GM21423 (cell line): ENCODE results near the gene UGT1A10.

Experiments
- ATAC-seq: cut with Tn5 transposase; IDR thresholded peaks from one replicate; pipeline ENCODE4 v1.9.1; 2021; ENCODE audit warnings: mild to moderate bottlenecking, moderate library complexity; ENCODE audit not compliant: unreplicated experiment

UGT1A10 gene

GRCh38 chr2:233768076-233768475 is 131.8 kb downstream of the UGT1A10 start:
- no peak for ATAC-seq

GRCh38 chr2:233769260-233769659 is 133.0 kb downstream of the UGT1A10 start:
- ATAC-seq: no peak

DNA sequence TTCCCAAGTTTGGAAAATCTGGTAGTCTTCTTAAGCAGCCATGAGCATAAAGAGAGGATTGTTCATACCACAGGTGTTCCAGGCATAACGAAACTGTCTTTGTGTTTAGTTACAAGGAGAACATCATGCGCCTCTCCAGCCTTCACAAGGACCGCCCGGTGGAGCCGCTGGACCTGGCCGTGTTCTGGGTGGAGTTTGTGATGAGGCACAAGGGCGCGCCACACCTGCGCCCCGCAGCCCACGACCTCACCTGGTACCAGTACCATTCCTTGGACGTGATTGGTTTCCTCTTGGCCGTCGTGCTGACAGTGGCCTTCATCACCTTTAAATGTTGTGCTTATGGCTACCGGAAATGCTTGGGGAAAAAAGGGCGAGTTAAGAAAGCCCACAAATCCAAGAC is 135.9 kb downstream of the UGT1A10 start:
- ATAC-seq: no peak

DNA sequence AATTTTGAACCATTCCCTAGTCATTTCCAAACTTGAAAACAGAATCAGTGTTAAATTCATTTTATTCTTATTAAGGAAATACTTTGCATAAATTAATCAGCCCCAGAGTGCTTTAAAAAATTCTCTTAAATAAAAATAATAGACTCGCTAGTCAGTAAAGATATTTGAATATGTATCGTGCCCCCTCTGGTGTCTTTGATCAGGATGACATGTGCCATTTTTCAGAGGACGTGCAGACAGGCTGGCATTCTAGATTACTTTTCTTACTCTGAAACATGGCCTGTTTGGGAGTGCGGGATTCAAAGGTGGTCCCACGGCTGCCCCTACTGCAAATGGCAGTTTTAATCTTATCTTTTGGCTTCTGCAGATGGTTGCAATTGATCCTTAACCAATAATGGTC is 136.3 kb downstream of the UGT1A10 start:
- no peak for ATAC-seq

GRCh38 chr2:233773854-233774253 is 137.6 kb downstream of the UGT1A10 start:
- no peak for ATAC-seq

DNA sequence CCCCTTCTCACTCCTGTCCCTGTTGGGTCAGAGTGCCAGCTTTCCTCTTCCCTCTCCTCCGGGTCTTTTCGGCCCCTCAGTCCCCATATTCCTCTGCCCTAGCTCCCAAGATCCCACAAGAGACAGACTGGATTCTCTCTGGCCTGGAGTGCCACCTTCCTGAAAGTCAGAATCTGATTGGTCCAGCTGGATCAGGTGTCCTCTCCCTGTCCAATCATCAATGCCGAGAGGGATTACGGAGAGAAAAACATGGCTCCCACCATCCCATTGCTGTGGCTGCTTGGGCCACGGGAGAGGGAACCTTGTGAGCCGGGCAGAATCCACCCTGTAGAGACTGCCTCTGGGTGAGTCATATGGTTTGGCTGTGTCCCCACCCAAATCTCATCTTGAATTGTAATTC is 139.2 kb downstream of the UGT1A10 start:
- ATAC-seq: no peak

- ATAC-seq: no peak
Measured at GRCh38 chr2:233778030-233778429, 141.8 kb downstream of the UGT1A10 start, which contains the start of gene MROH2A. Gene MROH2A (plus strand): TSS chr2:233778330. CDS start chr2:233779359, 1,029 bp downstream.

GRCh38 chr2:233779722-233780121 is 143.5 kb downstream of the UGT1A10 start:
- ATAC-seq: no peak

DNA sequence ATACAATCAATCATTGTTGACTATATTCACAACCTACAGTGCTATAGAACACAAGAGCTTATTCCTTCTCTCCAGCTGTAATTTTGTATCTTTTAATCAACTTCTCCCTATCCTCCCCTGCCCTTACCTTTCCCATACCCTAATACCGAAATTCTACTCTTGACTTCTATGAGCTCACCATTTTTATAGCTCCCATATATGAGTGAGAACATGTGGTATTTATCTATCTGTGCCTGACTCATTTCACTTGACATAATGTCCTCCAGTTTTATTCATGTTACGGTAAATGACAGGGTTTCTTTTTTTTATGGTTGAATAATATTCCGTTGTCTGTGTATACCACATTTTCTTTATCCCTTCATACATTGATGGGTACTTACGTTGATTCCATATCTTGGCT is 144.5 kb downstream of the UGT1A10 start:
- ATAC-seq: no peak

GRCh38 chr2:233789554-233789953 is 153.3 kb downstream of the UGT1A10 start:
- ATAC-seq: no peak

GRCh38 chr2:233791151-233791882 is 155.1 kb downstream of the UGT1A10 start:
- no peak for ATAC-seq

DNA sequence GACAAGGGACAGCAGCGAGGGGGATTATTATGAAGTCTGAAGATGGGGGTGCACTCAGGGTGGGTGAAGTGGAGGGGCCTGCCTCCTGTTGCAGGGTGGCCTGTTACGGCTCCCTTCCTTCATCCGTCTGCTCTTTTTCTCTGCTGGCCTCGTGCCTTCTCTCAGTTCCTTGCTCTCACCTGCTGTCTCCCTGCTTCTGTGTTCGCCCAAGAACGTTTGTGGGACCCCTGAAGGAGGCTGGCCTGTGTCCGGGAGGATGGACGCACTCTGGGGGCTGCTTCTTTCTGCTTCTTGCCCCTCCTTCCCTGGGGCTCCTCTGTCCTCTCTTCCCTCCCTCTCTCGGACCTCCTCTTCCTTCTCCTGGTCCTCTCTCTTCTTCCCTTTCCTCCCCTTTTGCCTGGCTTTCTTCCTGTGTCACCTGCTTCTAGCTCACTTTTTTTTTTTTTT is 155.7 kb downstream of the UGT1A10 start:
- no peak for ATAC-seq

DNA sequence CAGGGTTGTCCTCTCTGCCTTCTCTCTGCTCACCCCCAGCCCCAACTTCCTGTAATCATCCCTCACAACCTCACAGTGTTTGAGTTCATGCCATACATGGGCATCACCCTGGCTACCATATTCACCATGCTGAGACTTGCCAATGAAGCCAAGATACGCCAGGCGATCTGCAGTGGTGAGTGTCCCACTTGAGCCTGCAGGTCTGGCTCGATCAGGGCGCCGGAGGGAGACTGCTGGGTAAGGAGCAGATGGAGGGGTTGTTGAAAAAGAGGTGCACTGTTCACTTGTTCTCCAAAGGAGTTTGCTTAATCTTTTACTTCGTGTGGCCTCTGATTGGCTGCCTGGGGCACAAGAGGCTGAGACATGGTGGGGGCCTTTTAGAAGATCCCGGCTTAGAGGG is 156.5 kb downstream of the UGT1A10 start:
- ATAC-seq: no peak

GRCh38 chr2:233793465-233794127 is 157.3 kb downstream of the UGT1A10 start:
- ATAC-seq: no peak

DNA sequence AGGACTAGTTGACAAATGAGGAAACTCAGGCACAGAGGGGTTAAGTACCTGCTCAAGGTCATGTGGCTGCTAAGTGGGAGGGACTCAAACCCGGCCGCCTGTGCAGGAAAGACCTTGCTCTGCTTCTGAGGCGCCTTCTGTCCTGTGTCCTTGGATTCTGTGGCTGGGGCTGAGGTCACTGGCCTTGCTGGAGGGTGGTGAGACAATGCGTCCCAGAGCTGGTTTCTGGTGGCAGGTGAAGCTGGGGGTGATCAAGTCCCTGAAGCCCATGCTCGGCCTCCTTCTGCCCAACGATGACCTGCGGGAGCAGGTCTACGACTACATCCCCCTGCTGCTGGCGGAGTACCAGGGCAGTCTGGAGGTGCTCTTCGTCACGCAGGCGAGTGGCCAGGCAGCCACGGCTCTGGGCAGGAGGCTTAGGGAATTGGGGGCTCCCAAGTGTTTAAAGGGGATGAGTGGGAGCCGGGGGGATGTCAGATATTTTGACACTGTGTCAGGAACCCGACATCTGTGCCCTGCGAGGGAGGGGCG is 157.9 kb downstream of the UGT1A10 start:
- no peak for ATAC-seq

GRCh38 chr2:233795735-233796171 is 159.5 kb downstream of the UGT1A10 start:
- ATAC-seq: no peak

DNA sequence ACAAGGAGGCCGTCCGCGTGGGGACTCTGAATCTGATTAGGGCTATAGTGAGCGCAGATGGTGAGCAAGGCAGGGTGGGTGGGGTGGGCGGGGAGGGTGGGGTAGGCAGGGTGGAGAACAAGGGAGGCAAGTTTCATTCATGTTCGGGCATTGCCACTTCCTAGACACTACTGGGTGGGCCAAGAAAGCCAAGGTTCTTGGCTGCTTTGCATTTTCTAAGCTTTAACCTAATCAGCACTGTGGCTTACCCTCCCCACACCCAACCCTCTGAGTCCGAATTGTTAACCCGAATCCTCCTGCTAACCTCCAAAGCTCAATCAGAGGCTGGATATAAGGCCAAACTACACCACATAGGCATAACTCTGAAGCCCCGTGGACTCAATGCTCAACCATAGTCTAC is 160.0 kb downstream of the UGT1A10 start:
- ATAC-seq: no peak

DNA sequence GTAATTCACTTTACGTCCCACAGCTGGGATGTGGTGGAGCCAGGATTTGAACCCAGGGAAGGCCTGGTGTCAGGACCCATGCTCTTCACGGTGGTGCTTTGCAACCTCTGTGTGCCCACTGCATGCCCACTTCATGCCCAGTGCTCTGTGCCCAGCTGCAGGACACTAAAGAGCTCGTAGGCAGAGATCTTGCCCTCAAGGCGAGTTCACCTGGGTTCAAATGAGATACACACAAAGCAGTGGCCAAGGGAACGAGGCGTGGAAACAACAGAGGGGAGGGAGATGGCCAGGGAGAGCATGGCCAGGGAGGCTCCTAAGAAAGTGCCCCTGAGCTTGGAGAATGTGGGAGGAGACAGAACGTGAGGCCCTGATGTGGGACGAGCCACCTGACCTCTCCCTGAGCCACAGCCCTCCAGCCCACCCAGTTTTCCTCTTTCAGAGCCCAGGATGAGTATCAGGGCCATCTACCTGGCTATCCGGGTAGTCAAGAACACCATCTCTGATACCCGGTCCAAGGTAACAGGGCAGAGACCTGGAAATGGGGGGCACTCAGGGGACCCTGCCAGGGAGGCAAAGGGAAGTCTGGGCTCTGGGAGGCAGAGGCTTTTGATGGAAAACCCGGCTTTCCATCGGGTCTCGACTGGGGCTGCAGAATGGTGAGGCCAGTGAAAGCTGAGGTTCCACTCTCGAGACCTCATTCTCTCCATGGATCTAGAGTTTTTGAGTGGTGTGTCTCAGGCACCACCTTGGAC is 162.3 kb downstream of the UGT1A10 start:
- no peak for ATAC-seq

DNA sequence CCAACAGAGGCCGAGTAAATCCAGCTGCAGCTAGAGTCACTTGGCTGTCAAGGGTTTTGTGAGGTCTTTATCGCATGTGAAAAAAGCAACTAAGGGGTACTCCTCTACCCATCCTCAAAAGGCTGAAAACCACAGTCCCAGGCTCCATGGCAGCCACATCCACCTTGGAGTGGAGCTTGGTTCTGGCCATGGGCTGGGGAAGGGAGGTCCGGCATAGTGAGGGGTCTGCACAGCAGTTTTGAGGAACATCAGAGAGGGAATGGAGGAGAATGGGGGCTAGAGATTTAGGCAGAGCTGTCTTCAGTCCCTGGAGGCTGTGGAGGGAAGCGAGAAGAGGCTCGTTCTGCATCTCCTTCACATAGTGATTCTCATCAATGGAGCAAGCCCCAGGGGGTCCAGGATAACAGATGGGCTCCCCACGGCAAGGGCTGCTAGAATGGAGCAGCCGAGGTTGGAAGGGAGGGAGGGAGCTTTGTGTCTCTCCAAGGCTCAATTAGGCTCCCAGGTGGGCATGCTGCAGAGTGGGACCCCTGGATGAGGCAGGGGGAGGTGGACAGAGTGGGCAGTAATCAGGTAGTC is 162.9 kb downstream of the UGT1A10 start:
- ATAC-seq: no peak

- ATAC-seq: no peak
Measured at GRCh38 chr2:233799716-233800115, 163.5 kb downstream of the UGT1A10 start.

DNA sequence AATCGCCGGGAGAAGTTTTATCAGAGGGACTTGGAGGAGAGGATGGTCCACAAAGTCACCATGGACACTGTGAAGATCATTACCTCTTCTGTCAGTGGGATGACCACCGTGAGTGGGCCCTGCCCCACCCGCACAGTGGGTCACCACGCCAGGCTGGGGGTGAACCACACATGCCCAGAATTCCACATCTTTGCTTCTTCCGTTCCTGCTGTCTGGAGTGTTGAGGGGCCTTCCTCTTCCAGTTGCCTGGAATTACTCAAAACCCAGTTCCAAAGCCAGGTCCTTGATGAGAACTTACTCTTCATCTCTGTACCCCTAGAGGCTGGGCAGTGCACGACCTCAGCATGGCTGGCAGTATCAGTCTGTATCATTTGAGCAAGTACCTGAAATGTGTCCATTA is 164.0 kb downstream of the UGT1A10 start:
- ATAC-seq: no peak
